Glutamatergic neuron (in vitro differentiated cells): ENCODE data around the gene CDH4. TPM values are rescaled to one million over a fixed set of nuclear protein-coding genes. Genes with fewer than 3 reads are reported as not detected.

Source experiments
- DNase-seq: peaks from one replicate; pipeline ENCODE4 v3.0.0; 2022
- H3K27ac Mint-ChIP-seq: one replicate; pipeline ENCODE4 v1.8.0; 2020; ENCODE audit warnings: mild to moderate bottlenecking, mixed read lengths, inconsistent platforms; ENCODE audit not compliant: unreplicated experiment
- H3K27me3 Mint-ChIP-seq: one replicate; pipeline ENCODE4 v1.8.0; 2020; ENCODE audit warnings: mild to moderate bottlenecking, moderate library complexity, mixed read lengths, inconsistent platforms; ENCODE audit not compliant: unreplicated experiment
- H3K36me3 Mint-ChIP-seq: one replicate; pipeline ENCODE4 v1.8.0; 2020; ENCODE audit warnings: mild to moderate bottlenecking, mixed read lengths, inconsistent platforms; ENCODE audit not compliant: unreplicated experiment
- H3K4me1 Mint-ChIP-seq: one replicate; pipeline ENCODE4 v1.8.0; 2020; ENCODE audit warnings: mild to moderate bottlenecking, low read depth, mixed read lengths, inconsistent platforms; ENCODE audit not compliant: unreplicated experiment
- H3K4me3 Mint-ChIP-seq: one replicate; pipeline ENCODE4 v1.8.0; 2020; ENCODE audit warnings: mild to moderate bottlenecking, mixed read lengths, inconsistent platforms; ENCODE audit not compliant: unreplicated experiment
- H3K9me3 Mint-ChIP-seq: one replicate; pipeline ENCODE4 v1.8.0; 2020; ENCODE audit warnings: mild to moderate bottlenecking, moderate library complexity, mixed read lengths, inconsistent platforms; ENCODE audit not compliant: unreplicated experiment
- total RNA-seq: library from RNA; stranded (reverse); fragmentation: NEBNext Ultra II Directional; extraction: Animal tissue kit (Norgen Biotek cat#: 25700); gene quantifications from one replicate; pipeline ENCODE4 v1.2.1, GENCODE V29; 2021; ENCODE audit not compliant: unreplicated experiment
- TF ChIP-seq, protein P1 (sequence below): fragments of 200-600 bp; sonication (generic); IDR thresholded peaks from one replicate; pipeline ENCODE4 v1.5.0; 2021; ENCODE audit not compliant: partially characterized antibody, unreplicated experiment

Gene CDH4
- total RNA-seq, 1 donor from 2014 or later: 1.2 TPM

DNA sequence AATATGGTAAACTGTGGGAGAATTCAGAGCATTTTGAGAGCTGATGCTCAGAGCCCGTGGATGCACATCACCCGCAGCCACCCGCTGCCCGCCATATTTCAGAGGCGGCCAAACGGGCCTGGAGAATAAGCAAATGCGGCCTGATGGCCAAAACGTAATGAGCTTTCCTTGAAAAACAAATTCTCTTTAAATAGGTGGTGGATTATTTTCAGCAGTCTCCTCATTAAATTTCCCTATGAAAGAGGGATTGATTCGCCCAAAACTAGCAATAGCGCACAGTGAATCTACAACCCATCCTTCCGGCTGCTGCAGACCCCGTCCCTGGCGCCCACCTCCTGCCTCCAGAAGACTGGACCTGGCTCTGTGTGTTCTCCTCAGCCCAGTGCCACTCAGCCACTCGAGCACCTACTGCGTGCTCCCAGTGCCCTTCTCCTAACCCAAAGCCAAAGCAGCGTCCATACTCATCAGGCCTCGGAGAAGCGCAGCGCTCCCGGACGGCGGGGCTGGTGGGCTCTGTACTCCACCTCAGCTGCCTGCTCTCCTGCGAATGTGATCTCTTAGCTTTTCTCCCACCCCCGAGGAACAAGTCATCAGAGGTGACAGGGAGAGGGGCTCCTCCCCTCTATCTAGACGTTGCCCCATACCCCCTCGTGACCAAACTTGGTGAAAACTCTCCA, 588.9 kb downstream of the CDH4 start:
- H3K4me1 Mint-ChIP-seq: peaks cover 3% of the 10 kb centered on the region
- peaks cover 11% of the 10 kb centered on the region for H3K27me3 Mint-ChIP-seq
- no peak overlapping the region for H3K27ac Mint-ChIP-seq

DNA sequence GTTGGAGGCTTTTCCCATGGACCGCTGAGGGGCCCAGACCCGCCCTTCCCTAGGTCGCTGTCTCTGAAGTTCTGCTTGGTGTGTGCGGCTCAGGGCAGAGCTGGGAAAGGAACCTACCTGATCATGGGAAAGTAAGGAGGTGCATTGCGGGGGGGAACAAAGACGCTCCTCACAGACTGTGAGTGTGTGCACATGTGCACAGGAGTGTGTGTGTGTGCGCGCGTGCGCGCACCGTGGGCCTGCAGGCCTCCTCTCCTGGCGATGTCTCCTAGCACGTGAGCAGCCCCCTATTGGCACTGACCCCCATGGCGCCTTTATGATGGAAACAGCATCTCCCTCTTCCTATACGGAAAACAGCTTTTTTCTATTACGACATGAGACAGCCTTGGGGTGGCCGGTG, 589.5 kb downstream of the CDH4 start:
- DNase-seq: no peak
- H3K9me3 Mint-ChIP-seq: no peaks in the 10 kb centered on the region
- peaks cover 3% of the 10 kb centered on the region for H3K4me1 Mint-ChIP-seq
- TF ChIP-seq, protein P1, sequence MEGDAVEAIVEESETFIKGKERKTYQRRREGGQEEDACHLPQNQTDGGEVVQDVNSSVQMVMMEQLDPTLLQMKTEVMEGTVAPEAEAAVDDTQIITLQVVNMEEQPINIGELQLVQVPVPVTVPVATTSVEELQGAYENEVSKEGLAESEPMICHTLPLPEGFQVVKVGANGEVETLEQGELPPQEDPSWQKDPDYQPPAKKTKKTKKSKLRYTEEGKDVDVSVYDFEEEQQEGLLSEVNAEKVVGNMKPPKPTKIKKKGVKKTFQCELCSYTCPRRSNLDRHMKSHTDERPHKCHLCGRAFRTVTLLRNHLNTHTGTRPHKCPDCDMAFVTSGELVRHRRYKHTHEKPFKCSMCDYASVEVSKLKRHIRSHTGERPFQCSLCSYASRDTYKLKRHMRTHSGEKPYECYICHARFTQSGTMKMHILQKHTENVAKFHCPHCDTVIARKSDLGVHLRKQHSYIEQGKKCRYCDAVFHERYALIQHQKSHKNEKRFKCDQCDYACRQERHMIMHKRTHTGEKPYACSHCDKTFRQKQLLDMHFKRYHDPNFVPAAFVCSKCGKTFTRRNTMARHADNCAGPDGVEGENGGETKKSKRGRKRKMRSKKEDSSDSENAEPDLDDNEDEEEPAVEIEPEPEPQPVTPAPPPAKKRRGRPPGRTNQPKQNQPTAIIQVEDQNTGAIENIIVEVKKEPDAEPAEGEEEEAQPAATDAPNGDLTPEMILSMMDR: no peak
- H3K4me3 Mint-ChIP-seq: no peak overlapping the region
- no peak overlapping the region for H3K27ac Mint-ChIP-seq
- peaks cover 5% of the 10 kb centered on the region for H3K36me3 Mint-ChIP-seq
- peaks cover 11% of the 10 kb centered on the region for H3K27me3 Mint-ChIP-seq

More for the DNA sequence above, 588.9 kb downstream of the CDH4 start:
- no peak overlapping the region for H3K4me3 Mint-ChIP-seq
- no peak for DNase-seq
- no peaks in the 10 kb centered on the region for H3K9me3 Mint-ChIP-seq
- H3K36me3 Mint-ChIP-seq: no peaks in the 10 kb centered on the region
- TF ChIP-seq, protein P1: no peak

GRCh38 chr20:61841966-61842365, 589.9 kb downstream of the CDH4 start:
- TF ChIP-seq, protein P1: no peak
- H3K27ac Mint-ChIP-seq: no peak overlapping the region
- peaks cover 3% of the 10 kb centered on the region for H3K4me1 Mint-ChIP-seq
- peaks cover 5% of the 10 kb centered on the region for H3K36me3 Mint-ChIP-seq
- no peak for DNase-seq
- peaks cover under 1% of the 10 kb centered on the region for H3K9me3 Mint-ChIP-seq
- H3K27me3 Mint-ChIP-seq: peaks cover 11% of the 10 kb centered on the region
- H3K4me3 Mint-ChIP-seq: no peak overlapping the region

- peaks cover 11% of the 10 kb centered on the region for H3K27me3 Mint-ChIP-seq
- H3K4me3 Mint-ChIP-seq: no peak overlapping the region
- DNase-seq: no peak
- peaks cover 2% of the 10 kb centered on the region for H3K9me3 Mint-ChIP-seq
- no peak overlapping the region for H3K27ac Mint-ChIP-seq
- TF ChIP-seq, protein P1: no peak
- H3K36me3 Mint-ChIP-seq: peaks cover 10% of the 10 kb centered on the region
- peaks cover 3% of the 10 kb centered on the region for H3K4me1 Mint-ChIP-seq
Measured at GRCh38 chr20:61844621-61845020, 592.6 kb downstream of the CDH4 start.

- Mint-ChIP-seq H3K27me3 (peaks cover 11% of the 10 kb centered on the region), H3K27ac (no peak overlapping the region), H3K36me3 (peaks cover 10% of the 10 kb centered on the region), H3K4me3 (no peak overlapping the region), H3K4me1 (peaks cover 2% of the 10 kb centered on the region), H3K9me3 (peaks cover 2% of the 10 kb centered on the region)
- no peak for DNase-seq
- TF ChIP-seq, protein P1: no peak
Measured at GRCh38 chr20:61845233-61845671, 593.2 kb downstream of the CDH4 start.
